ENCODE data around the gene SLC2A4RG.

GRCh38 chr20:63769891-63770474 is 30.4 kb downstream of the SLC2A4RG start:
- TF ChIP-seq CTCF (IDR thresholded peaks at IDR 0.05) (no peak), POLR2A (IDR thresholded peaks at IDR 0.05) (no peak)
